OCI-LY3 (cell line): ENCODE data around the gene FCMR.
A peak's percentile ranks its signal among the peaks of the same experiment; 100 is the strongest.

Source experiments
- H2AFZ ChIP-seq: fragments of 200-600, 300-600 bp; shearing (Covaris generic); 2 replicates; pipeline ENCODE4 v1.6.0; 2014; ENCODE audit warnings: antibody characterized with exemption, low read depth, low read length
- H3K27ac ChIP-seq: fragments of 200-600, 300-600 bp; sonication (generic); 2 replicates; pipeline ENCODE4 v1.5.1; 2014; ENCODE audit warnings: mild to moderate bottlenecking, low read length, moderate library complexity, mixed read lengths
- H3K27me3 ChIP-seq: fragments of 200-600, 300-600 bp; sonication (generic); 2 replicates; pipeline ENCODE4 v1.6.1; 2014; ENCODE audit warnings: low read depth, low read length, mixed read lengths
- H3K36me3 ChIP-seq: fragments of 200-600, 300-600 bp; sonication (generic); replicated peaks from 2 replicates; pipeline ENCODE3; 2014; ENCODE audit warnings: low read depth, low read length, mixed read lengths
- H3K4me1 ChIP-seq: fragments of 300-600, 200-600 bp; sonication (generic); 2 replicates; pipeline ENCODE4 v1.6.1; 2014; ENCODE audit warnings: low read length, mixed read lengths
- H3K4me2 ChIP-seq: fragments of 200-600, 300-600 bp; sonication (generic); 2 replicates; pipeline ENCODE4 v1.6.1; 2014; ENCODE audit warnings: low read length, mixed read lengths
- H3K4me3 ChIP-seq: fragments of 300-600, 200-600 bp; sonication (generic); 2 replicates; pipeline ENCODE4 v1.5.1; 2014; ENCODE audit warnings: antibody characterized with exemption, mild to moderate bottlenecking, low read length, moderate library complexity
- H3K79me2 ChIP-seq: fragments of 300-600, 200-600 bp; shearing (Covaris generic); 2 replicates; pipeline ENCODE4 v1.6.1; 2014; ENCODE audit warnings: mild to moderate bottlenecking, low read length, mixed read lengths
- H3K9ac ChIP-seq: fragments of 300-600, 200-600 bp; shearing (Covaris generic); 2 replicates; pipeline ENCODE4 v1.6.0; 2014; ENCODE audit warnings: mild to moderate bottlenecking, low read length, moderate library complexity
- H3K9me3 ChIP-seq: fragments of 200-600, 300-600 bp; shearing (Covaris generic); 2 replicates; pipeline ENCODE4 v1.6.1; 2014; ENCODE audit warnings: low read length, mixed read lengths; ENCODE audit not compliant: insufficient read depth
- H4K20me1 ChIP-seq: fragments of 200-600, 300-600 bp; sonication (generic); 2 replicates; pipeline ENCODE4 v1.6.1; 2016; ENCODE audit warnings: low read length, mixed read lengths; ENCODE audit not compliant: insufficient read depth
- EZH2phosphoT487 ChIP-seq: fragments of 200-600 bp; shearing (Covaris generic); IDR thresholded peaks from 2 replicates; pipeline ENCODE4 v1.6.1; 2018; ENCODE audit warnings: antibody characterized with exemption, mixed run types, low read depth
- TF ChIP-seq, protein P1 (sequence below): fragments of 200-600, 300-600 bp; sonication (generic); IDR thresholded peaks from 2 replicates; pipeline ENCODE4 v1.5.1; 2014; ENCODE audit warnings: antibody characterized with exemption, low read length, low read depth

The FCMR gene, protein sequence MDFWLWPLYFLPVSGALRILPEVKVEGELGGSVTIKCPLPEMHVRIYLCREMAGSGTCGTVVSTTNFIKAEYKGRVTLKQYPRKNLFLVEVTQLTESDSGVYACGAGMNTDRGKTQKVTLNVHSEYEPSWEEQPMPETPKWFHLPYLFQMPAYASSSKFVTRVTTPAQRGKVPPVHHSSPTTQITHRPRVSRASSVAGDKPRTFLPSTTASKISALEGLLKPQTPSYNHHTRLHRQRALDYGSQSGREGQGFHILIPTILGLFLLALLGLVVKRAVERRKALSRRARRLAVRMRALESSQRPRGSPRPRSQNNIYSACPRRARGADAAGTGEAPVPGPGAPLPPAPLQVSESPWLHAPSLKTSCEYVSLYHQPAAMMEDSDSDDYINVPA

DNA sequence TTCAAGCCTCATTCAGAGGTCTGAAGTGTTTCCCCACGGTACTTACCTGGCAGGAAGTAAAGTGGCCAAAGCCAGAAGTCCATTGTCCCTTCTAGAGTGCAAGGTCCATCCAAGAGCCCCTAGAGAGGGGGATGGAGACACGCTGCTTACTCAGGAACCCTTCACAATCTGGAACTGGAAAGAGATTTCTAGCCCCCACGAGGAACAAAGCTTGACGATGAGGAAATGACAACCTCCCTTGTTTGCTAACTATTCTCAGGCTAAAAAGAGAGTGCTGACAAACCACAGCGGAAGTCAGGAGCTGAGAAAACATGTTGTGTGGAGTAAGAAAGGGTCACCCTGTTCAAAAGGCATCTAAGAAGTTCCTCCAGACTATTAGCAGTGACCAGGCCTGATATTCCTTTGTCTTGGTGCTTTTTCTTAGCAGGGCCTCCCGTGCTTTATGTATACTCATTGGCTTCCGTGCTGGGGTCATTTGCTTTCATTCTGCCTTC, at the start of gene FCMR:
TSS of gene FCMR (minus strand) at position 170 of the 494 bp plus-strand sequence. CDS start at position 83, 87 bp downstream.
- H4K20me1 ChIP-seq, result no peaks in the 10 kb centered on the region
- peak within 1 kb of the TSS; percentile 97 for H3K27ac ChIP-seq
- peak within 1 kb of the TSS; percentile 73 for H3K4me3 ChIP-seq
- no peaks in the 10 kb centered on the region for H3K36me3 ChIP-seq
- H3K9ac ChIP-seq, result peak within 1 kb of the TSS; percentile 90
- no peaks in the 10 kb centered on the region for H3K27me3 ChIP-seq
- peak within 1 kb of the TSS; percentile 90 for H3K4me2 ChIP-seq
- peaks cover 18% of the 10 kb centered on the region for H3K79me2 ChIP-seq
- H3K4me1 ChIP-seq, result peaks cover 64% of the 10 kb centered on the region
- H3K9me3 ChIP-seq, result no peaks in the 10 kb centered on the region
- TF ChIP-seq, protein P1, sequence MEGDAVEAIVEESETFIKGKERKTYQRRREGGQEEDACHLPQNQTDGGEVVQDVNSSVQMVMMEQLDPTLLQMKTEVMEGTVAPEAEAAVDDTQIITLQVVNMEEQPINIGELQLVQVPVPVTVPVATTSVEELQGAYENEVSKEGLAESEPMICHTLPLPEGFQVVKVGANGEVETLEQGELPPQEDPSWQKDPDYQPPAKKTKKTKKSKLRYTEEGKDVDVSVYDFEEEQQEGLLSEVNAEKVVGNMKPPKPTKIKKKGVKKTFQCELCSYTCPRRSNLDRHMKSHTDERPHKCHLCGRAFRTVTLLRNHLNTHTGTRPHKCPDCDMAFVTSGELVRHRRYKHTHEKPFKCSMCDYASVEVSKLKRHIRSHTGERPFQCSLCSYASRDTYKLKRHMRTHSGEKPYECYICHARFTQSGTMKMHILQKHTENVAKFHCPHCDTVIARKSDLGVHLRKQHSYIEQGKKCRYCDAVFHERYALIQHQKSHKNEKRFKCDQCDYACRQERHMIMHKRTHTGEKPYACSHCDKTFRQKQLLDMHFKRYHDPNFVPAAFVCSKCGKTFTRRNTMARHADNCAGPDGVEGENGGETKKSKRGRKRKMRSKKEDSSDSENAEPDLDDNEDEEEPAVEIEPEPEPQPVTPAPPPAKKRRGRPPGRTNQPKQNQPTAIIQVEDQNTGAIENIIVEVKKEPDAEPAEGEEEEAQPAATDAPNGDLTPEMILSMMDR, result no peak
- no peak for TF ChIP-seq EZH2phosphoT487
- H2AFZ ChIP-seq, result peak within 1 kb of the TSS; percentile 17

DNA sequence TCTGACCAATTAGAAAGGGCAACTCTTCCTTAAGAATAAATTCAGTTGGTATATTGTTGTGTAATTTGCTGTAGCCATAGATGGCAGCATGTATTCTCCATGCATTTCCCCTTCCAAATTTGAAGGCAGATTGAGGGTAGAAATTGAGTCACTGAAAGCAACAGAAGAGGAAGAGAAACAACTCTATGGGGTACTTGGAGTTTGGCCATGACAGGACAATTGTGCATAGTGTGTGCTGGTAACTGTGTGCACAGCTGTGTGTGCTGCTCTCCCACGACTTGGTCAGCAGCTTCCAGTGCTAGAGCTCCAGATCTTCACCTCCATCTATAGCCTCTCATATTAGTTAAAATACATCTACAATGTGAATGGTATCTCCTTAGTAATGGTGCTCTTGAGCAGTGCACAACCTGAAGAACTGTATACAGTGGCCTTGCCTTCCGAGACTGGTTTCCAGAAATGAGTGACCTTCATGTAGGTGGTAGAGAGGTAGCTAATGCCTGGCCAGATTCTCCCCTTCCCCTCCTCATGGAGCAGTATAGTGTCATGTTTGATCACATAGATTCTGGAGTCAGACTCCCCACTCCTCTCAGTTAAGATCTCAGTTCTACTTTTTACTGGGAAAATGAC, 49.4 kb upstream of the FCMR start:
- Histone ChIP-seq H3K9me3 (no peaks in the 10 kb centered on the region), H3K4me3 (peak overlapping the region; percentile 54), H3K9ac (peak overlapping the region; percentile 70), H3K36me3 (no peaks in the 10 kb centered on the region), H3K4me1 (peaks cover 87% of the 10 kb centered on the region), H3K79me2 (no peaks in the 10 kb centered on the region), H4K20me1 (no peaks in the 10 kb centered on the region), H3K27me3 (no peaks in the 10 kb centered on the region), H2AFZ (no peak overlapping the region), H3K4me2 (peak overlapping the region; percentile 88), H3K27ac (peak overlapping the region; percentile 95)
- no peak for TF ChIP-seq EZH2phosphoT487
- TF ChIP-seq, protein P1, result no peak

DNA sequence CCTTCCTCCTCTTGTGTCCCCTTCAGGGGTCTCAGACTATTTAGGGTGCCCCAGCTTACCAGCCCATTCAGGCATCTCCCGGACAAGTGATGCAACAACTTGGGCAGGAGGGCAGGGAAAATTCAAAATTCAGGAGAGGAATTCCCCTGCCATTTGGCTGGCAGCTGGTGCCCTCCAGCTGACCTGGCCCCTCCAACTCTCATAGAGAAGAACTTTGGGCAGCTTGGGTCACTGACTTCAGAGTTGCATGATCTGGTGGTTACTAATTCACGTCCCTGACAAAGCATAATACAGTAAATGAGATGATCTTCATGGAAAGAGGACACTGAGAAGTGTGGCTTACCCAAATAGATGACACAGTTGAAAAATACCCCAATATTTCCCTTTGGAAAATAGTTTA, 48.7 kb upstream of the FCMR start, which contains the start of gene FCAMR:
TSS of gene FCAMR (minus strand) at position 15 of the 400 bp plus-strand sequence. CDS start 335 bp downstream, outside the sequence.
- H4K20me1 ChIP-seq, result no peaks in the 10 kb centered on the region
- H3K27ac ChIP-seq, result peak within 1 kb of the TSS; percentile 95
- H3K9ac ChIP-seq, result peak within 1 kb of the TSS; percentile 70
- peak within 1 kb of the TSS; percentile 88 for H3K4me2 ChIP-seq
- no peak for TF ChIP-seq EZH2phosphoT487
- TF ChIP-seq, protein P1, result no peak
- H2AFZ ChIP-seq, result no peak within 1 kb of the TSS
- H3K79me2 ChIP-seq, result no peaks in the 10 kb centered on the region
- peaks cover 94% of the 10 kb centered on the region for H3K4me1 ChIP-seq
- no peaks in the 10 kb centered on the region for H3K9me3 ChIP-seq
- H3K36me3 ChIP-seq, result no peaks in the 10 kb centered on the region
- peak within 1 kb of the TSS; percentile 54 for H3K4me3 ChIP-seq
- H3K27me3 ChIP-seq, result no peaks in the 10 kb centered on the region

DNA sequence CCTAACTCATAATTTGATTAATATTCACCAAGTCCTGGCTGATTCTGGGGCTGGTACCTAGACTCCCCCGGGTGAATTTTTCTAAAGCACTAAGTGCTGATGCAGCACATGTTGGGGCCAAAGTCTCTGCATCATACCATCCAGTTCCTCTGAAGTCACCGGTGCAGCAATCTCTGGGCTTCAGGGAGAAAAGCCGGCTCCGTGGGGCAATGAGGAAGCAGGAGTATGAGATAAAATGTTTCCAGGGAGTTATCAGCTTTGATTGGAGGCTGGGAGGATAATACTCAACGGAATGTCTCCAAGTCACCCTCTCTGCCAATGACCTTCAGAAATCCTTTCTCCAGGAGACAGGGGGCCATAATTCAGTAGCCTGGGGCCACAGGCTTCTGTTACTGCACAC, 47.3 kb upstream of the FCMR start:
- H3K9ac ChIP-seq, result peak overlapping the region; percentile 70
- no peaks in the 10 kb centered on the region for H3K9me3 ChIP-seq
- TF ChIP-seq, protein P1, result no peak
- TF ChIP-seq EZH2phosphoT487, result no peak
- H2AFZ ChIP-seq, result no peak overlapping the region
- no peaks in the 10 kb centered on the region for H3K27me3 ChIP-seq
- H4K20me1 ChIP-seq, result no peaks in the 10 kb centered on the region
- peaks cover 5% of the 10 kb centered on the region for H3K36me3 ChIP-seq
- H3K4me3 ChIP-seq, result peak overlapping the region; percentile 54; the same call in 1 of the 2 replicates
- peaks cover 100% of the 10 kb centered on the region for H3K4me1 ChIP-seq
- H3K79me2 ChIP-seq, result no peaks in the 10 kb centered on the region
- peak overlapping the region; percentile 95 for H3K27ac ChIP-seq
- peak overlapping the region; percentile 88 for H3K4me2 ChIP-seq
